RWPE2 (cell line): ENCODE results near the gene SMG6.

Experiments used
- ATAC-seq: fragments of 200-7000 bp; cut with Tn5 transposase; 3 replicates; pipeline ENCODE4 v1.9.1; 2021; ENCODE audit warnings: low read depth
- DNase-seq: peaks from one replicate; pipeline ENCODE4 v3.0.0-alpha.2; 2020; ENCODE audit warnings: low spot score
- H3K27ac ChIP-seq: fragments of 450-650 bp; 2 replicates; pipeline ENCODE4 v1.5.1; 2017; ENCODE audit warnings: mild to moderate bottlenecking; ENCODE audit not compliant: poor library complexity, severe bottlenecking
- H3K27me3 ChIP-seq: fragments of 250-450 bp; sonication (Bioruptor Pico); 2 replicates; pipeline ENCODE4 v1.5.1; 2021; ENCODE audit warnings: mild to moderate bottlenecking, moderate library complexity; ENCODE audit not compliant: insufficient read depth, poor library complexity, severe bottlenecking
- H3K36me3 ChIP-seq: fragments of 250-450 bp; sonication (Bioruptor Pico); 2 replicates; pipeline ENCODE4 v1.5.1; 2020; ENCODE audit warnings: low read depth, mild to moderate bottlenecking, moderate library complexity
- H3K4me1 ChIP-seq: fragments of 250-450 bp; sonication (Bioruptor Pico); 2 replicates; pipeline ENCODE4 v1.5.1; 2021; ENCODE audit warnings: mild to moderate bottlenecking, moderate library complexity; ENCODE audit not compliant: insufficient read depth, poor library complexity, severe bottlenecking
- H3K4me3 ChIP-seq: fragments of 250-450 bp; sonication (Bioruptor Pico); 2 replicates; pipeline ENCODE4 v1.5.1; 2021; ENCODE audit warnings: mild to moderate bottlenecking, moderate library complexity; ENCODE audit not compliant: severe bottlenecking
- H3K9me3 ChIP-seq: fragments of 250-450 bp; sonication (Bioruptor Pico); 2 replicates; pipeline ENCODE4 v1.5.1; 2021; ENCODE audit warnings: mild to moderate bottlenecking, moderate library complexity; ENCODE audit not compliant: severe bottlenecking
- TF ChIP-seq, protein P1 (sequence below): fragments of 450-650 bp; IDR thresholded peaks from one replicate; pipeline ENCODE4 v1.5.1; 2017; ENCODE audit warnings: mild to moderate bottlenecking, moderate library complexity; ENCODE audit not compliant: poor library complexity, severe bottlenecking

The SMG6 gene

DNA sequence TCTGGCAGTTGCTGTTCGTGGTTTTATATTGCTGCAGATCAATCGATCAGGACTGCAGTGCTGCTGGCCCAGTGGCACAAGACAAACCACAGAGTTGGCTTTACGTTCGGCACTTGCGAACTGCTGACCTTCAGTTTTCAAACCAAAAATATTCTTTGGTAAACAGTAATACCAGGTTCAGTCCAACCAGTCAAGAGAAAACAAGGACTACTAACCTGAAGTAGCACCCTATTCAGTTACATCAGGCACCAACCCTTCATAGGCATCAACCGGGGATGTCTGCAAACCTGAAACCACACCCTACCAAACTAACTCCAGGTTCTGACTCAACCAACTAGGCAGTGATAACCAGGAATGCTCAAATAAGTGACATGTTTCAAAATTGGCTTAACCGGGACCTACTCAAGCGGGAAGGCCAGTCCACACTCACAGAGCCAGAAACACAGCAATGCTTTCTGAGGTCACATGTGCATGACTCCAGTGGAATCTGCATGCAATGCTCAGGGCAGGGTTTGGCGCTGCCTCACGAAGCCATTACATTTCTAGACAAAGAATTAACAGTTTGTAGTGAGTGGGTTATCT lies 91.1 kb downstream of the SMG6 start:
- H3K9me3 ChIP-seq: no peaks in the 10 kb centered on the region

DNA sequence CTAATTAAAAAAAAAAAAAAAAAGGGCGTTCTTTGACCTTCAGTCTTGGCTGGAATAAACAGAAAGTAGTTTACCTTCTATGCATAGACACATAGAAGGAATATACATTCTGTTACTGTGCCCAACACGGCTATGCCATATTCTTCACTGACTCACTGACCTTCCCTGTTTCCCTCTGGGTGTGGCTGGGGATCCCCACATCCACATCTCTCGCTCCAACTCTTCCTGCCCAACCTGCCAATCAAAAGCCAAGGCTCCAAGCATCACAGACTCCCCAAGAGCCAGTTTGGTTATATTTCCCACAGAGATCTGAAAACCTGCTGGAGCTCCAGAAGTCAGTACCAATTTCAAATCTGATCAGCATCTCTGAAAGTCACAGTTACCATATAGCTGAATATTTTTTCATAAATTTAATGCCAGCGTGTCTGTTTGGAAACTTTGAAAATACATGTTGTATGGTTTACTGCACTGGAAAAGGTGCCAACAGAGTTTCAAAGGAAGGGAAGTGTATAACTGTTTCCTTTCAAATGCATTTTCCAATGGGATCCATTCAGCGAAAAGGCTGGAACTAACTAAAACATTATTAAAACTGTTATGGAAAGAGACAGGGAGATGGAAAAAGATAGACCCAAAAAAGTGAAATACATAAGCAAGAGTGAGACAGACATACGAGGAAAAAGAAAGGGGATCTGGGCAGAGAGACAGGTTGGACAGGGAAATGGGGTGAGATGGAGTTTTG lies 91.8 kb downstream of the SMG6 start:
- Histone ChIP-seq H3K9me3 (no peaks in the 10 kb centered on the region), H3K4me3 (no peak overlapping the region), H3K27ac (no peak overlapping the region), H3K4me1 (peaks cover 8% of the 10 kb centered on the region), H3K27me3 (no peaks in the 10 kb centered on the region), H3K36me3 (no peaks in the 10 kb centered on the region)
- DNase-seq (no peak), ATAC-seq (no peak)
- TF ChIP-seq, protein P1, sequence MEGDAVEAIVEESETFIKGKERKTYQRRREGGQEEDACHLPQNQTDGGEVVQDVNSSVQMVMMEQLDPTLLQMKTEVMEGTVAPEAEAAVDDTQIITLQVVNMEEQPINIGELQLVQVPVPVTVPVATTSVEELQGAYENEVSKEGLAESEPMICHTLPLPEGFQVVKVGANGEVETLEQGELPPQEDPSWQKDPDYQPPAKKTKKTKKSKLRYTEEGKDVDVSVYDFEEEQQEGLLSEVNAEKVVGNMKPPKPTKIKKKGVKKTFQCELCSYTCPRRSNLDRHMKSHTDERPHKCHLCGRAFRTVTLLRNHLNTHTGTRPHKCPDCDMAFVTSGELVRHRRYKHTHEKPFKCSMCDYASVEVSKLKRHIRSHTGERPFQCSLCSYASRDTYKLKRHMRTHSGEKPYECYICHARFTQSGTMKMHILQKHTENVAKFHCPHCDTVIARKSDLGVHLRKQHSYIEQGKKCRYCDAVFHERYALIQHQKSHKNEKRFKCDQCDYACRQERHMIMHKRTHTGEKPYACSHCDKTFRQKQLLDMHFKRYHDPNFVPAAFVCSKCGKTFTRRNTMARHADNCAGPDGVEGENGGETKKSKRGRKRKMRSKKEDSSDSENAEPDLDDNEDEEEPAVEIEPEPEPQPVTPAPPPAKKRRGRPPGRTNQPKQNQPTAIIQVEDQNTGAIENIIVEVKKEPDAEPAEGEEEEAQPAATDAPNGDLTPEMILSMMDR: no peak

More for the DNA sequence above, 91.1 kb downstream of the SMG6 start:
- Histone ChIP-seq H3K4me3 (no peak overlapping the region), H3K27ac (no peak overlapping the region), H3K27me3 (no peaks in the 10 kb centered on the region), H3K4me1 (peaks cover 8% of the 10 kb centered on the region), H3K36me3 (no peaks in the 10 kb centered on the region)
- ATAC-seq (no peak), DNase-seq (no peak)
- TF ChIP-seq, protein P1: no peak

DNA sequence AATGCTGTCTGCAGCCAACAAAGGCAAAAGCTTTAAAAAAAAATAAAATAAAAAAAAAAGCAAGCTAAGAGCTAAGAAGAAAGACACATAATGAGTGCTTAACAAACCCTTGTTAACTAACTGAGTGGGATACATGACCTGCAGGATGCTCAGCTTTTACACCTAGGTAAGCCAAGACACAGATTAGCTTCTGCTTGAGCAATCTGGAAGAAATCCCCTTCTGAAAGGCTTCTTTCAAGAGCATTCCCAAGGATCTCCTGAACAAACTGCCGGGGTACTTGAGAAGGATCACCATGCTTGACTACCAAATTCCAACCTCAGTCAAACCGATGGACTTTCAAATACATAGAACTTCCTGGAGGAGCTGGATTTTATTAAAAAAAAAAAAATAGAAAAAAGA lies 92.9 kb downstream of the SMG6 start:
- H3K36me3 ChIP-seq: no peaks in the 10 kb centered on the region
- no peak for ATAC-seq
- no peaks in the 10 kb centered on the region for H3K9me3 ChIP-seq
- H3K4me3 ChIP-seq: no peak overlapping the region
- peaks cover 8% of the 10 kb centered on the region for H3K4me1 ChIP-seq
- H3K27me3 ChIP-seq: no peaks in the 10 kb centered on the region
- DNase-seq: no peak
- no peak overlapping the region for H3K27ac ChIP-seq
- TF ChIP-seq, protein P1: no peak

DNA sequence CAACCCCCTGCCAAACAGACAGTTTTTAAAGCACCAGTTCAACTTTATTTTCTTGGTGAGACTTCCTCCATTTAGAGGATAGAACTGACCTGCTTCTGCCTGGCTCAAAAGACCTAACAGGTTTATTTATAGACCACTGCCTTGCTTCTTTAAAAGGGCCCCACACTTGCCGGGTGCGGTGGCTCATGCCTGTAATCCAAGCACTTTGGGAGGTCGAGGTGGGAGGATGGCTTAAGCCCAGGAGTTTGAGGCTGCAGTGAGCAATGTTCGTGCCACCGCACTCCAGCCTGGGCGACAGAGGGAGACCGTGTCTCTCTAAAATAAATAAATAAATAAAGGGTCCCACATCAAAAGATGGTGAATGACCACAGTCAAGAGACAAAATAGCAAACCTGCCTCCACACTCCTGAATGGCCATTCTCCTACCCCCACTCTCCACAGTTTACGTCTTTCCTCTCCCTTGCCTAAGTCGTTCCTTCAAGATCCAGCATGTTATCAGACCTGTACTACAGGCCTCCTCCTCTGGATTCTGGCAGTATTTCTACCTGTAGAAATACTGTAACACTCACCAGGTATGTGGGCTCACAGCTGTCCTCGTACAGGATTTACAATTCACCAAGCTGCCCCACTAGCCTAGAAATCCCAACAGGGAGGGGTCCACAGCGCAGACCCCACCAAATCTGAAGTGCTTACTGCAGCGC lies 95.6 kb downstream of the SMG6 start:
- DNase-seq (no peak), ATAC-seq (no peak)
- peaks cover under 1% of the 10 kb centered on the region; the same call in 1 of the 2 replicates for H3K36me3 ChIP-seq
- no peaks in the 10 kb centered on the region for H3K9me3 ChIP-seq
- no peak overlapping the region for H3K27ac ChIP-seq
- TF ChIP-seq, protein P1: no peak
- H3K4me1 ChIP-seq: no peaks in the 10 kb centered on the region
- H3K27me3 ChIP-seq: no peaks in the 10 kb centered on the region
- no peak overlapping the region for H3K4me3 ChIP-seq

DNA sequence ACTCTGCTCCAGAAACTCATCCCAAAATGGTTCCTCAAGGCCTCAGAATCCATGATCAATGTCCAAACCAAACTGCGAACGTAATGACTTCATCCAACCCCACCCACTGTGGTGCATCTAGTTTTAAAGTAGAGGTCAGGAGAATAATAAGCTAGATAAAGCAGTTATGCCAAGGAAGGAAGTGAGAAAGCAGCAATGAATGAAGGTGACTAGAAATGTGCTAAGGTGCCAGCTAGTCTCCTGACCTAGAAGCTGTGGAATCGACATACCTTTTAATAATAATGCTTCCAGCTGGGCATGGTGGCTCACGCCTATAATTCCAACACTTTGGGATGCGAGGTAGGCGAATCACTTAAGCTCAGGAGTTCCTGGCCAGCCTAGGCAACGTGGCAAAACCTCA lies 99.2 kb downstream of the SMG6 start:
- H3K36me3 ChIP-seq: peaks cover 9% of the 10 kb centered on the region; the same call in 1 of the 2 replicates
- DNase-seq: no peak
- H3K4me3 ChIP-seq: no peak overlapping the region
- no peak for ATAC-seq
- no peaks in the 10 kb centered on the region for H3K4me1 ChIP-seq
- TF ChIP-seq, protein P1: no peak
- H3K27ac ChIP-seq: no peak overlapping the region
- H3K27me3 ChIP-seq: no peaks in the 10 kb centered on the region
- no peaks in the 10 kb centered on the region for H3K9me3 ChIP-seq
